Measurements from ENCODE around the gene DNAJC21.

DNAJC21 gene

GRCh38 chr5:34929134-34929719 is at the start of gene DNAJC21:
DNAJC21 (plus strand) TSS chr5:34929559; CDS start chr5:34929820, 261 bp downstream.
- ChIA-PET CTCF (interaction anchor here (0.6 to 0.7 kb wide), 3 partner anchors 48 to 454 kb away, joined by 3 to 4 read pairs (median 3); no protein-coding TSS in a partner anchor), POLR2A (ENCODE audit: low non-redundant PET) (interaction anchor here (0.6 to 1.7 kb wide), 4 partner anchors 11 to 201 kb away, joined by 3 to 6 read pairs (median 4); partner anchors contain the start of genes BRIX1 and RAD1)
- TF ChIP-seq CTCF (conservative IDR thresholded peaks at IDR 0.05; ENCODE audit: low read depth) = no peak
- peak within 1 kb of the TSS; percentile 95 for H3K27ac ChIP-seq
- DNase-seq (ENCODE audit: low spot score) = peak; percentile 99

DNA sequence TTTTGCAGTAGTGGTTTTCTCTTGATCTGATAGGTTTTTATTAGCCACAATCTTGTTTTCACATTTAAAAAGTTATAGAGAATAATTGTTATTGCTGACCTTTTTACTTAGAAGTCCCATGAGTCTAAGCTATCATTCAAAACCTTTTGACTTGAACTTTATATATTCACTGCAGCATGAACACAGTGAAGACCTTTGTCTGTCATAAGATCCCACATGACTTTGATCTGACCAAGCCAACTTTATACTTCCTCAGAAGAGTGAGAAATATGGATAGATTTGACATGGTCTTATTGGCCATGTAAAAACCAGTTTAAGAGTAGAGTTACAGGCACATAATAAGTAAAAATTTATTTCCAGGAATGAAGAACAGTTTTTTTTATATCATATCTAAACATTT is 48.1 kb upstream of the DNAJC21 start:
- POLR2A ChIA-PET (ENCODE audit: low non-redundant PET) = no interaction called here
- TF ChIP-seq CTCF (conservative IDR thresholded peaks at IDR 0.05; ENCODE audit: low read depth) = no peak
- CTCF ChIA-PET = interaction anchor here (0.6 kb wide), 1 partner anchor 48 kb away, joined by 4 read pairs; the partner anchor contains the start of gene DNAJC21
- no peak for DNase-seq (ENCODE audit: low spot score)
- no peak overlapping the region for H3K27ac ChIP-seq

DNA sequence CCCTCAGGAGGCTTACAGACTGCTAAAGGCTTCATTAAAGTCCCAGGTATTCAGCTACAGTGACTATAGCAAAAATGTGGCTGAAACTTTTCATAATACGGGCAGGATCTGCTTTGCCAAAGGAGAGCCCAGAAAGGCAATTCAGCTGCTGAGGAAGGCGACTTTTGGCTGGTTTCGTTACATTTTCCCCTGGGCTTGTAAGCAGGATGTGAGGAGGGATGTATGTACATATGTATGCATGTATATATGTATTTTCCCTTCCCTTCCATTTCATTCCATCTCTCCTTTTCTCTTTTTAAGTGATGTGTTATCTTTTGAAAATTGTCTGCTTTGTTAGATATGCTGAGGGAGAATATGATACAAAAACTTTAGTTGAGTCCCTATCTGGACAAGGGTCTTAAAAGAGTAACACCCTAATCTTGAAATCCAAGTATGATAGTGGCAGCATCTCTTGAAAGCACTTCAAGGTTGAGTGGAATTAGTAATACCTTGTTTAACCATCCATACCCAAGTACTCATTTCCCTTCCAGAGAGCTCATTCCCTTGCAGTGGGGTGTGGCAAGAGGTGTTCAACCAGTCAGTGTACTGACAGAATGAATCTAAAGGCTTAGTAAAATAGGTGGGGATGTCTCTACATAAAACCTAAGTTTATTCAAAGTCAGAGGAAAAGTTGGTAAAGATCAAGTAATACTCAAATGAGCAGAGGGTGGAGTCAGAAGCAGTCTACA is 42.8 kb upstream of the DNAJC21 start:
- ChIA-PET CTCF (interaction anchor here (0.7 to 1.0 kb wide), 3 partner anchors 310 to 400 kb away, joined by 3 to 6 read pairs (median 3); no protein-coding TSS in a partner anchor), POLR2A (ENCODE audit: low non-redundant PET) (no interaction called here)
- DNase-seq (ENCODE audit: low spot score) = no peak
- no peak overlapping the region for H3K27ac ChIP-seq
- no peak for TF ChIP-seq CTCF (conservative IDR thresholded peaks at IDR 0.05; ENCODE audit: low read depth)

DNA sequence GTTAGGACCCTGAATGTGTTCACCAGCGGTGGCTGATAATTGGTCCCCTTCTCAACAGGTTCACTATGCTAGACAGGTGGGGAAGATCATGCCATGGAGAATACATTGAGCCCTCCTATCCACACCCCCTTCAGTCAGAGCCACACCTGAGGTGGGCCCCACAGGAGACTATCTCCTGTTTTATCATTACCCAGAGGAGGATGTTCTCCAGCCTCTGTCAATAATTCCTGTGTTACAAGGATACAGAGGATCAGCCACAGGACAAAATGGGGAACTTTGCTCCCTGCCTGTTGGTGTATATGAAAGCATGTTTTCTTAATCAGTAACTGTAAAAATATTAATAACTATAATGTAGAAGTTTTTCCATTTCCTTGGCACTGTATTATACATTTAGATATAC is 40.0 kb upstream of the DNAJC21 start:
- ChIA-PET CTCF (no interaction called here), POLR2A (ENCODE audit: low non-redundant PET) (no interaction called here)
- no peak for DNase-seq (ENCODE audit: low spot score)
- H3K27ac ChIP-seq = no peak overlapping the region
- TF ChIP-seq CTCF (conservative IDR thresholded peaks at IDR 0.05; ENCODE audit: low read depth) = no peak

DNA sequence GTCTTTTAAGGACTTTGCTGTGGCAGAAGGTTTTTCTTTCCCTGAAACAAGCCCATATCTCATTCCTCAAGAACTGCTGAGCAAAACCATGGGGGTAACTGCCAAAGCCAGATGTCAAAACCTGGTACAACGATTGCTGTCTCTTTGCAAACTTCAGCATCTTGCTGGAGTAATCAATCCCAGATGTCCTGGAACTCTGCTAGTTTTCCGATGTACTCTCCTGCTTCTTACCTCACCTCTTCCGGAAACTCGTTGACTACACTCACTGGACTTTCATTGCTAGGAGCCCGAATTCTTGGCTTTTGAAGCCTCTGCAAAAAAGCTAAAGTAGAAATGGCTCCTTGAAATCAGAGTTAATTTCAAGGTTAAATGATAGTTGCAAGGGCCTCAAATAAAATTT is 37.4 kb upstream of the DNAJC21 start:
- ChIA-PET CTCF (no interaction called here), POLR2A (ENCODE audit: low non-redundant PET) (no interaction called here)
- no peak overlapping the region for H3K27ac ChIP-seq
- no peak for DNase-seq (ENCODE audit: low spot score)
- TF ChIP-seq CTCF (conservative IDR thresholded peaks at IDR 0.05; ENCODE audit: low read depth) = no peak

GRCh38 chr5:34892414-34892813 is 36.9 kb upstream of the DNAJC21 start:
- POLR2A ChIA-PET (ENCODE audit: low non-redundant PET) = no interaction called here
- DNase-seq (ENCODE audit: low spot score) = no peak
- TF ChIP-seq CTCF (conservative IDR thresholded peaks at IDR 0.05; ENCODE audit: low read depth) = no peak
- no peak overlapping the region for H3K27ac ChIP-seq
- CTCF ChIA-PET = no interaction called here

Measured in RWPE1 (cell line).